ENCODE data around the gene CAMTA1.

CAMTA1 gene

GRCh38 chr1:7771823-7772299, 986.6 kb downstream of the CAMTA1 start:
- peak overlapping the region; percentile 87 for H3K4me3 ChIP-seq (ENCODE audit: control insufficient read depth, low read depth, low read length)
- DNase-seq (ENCODE audit: low read depth): peak; percentile 10
- TF ChIP-seq CTCF (conservative IDR thresholded peaks at IDR 0.05; ENCODE audit: control insufficient read depth, insufficient read depth, low read depth, low read length): no peak

- H3K4me3 ChIP-seq (ENCODE audit: control insufficient read depth, low read depth, low read length): no peak overlapping the region
- DNase-seq (ENCODE audit: low read depth): no peak
- no peak for TF ChIP-seq CTCF (conservative IDR thresholded peaks at IDR 0.05; ENCODE audit: control insufficient read depth, insufficient read depth, low read depth, low read length)
Observed at GRCh38 chr1:7777591-7777990, 992.3 kb downstream of the CAMTA1 start.

DNA sequence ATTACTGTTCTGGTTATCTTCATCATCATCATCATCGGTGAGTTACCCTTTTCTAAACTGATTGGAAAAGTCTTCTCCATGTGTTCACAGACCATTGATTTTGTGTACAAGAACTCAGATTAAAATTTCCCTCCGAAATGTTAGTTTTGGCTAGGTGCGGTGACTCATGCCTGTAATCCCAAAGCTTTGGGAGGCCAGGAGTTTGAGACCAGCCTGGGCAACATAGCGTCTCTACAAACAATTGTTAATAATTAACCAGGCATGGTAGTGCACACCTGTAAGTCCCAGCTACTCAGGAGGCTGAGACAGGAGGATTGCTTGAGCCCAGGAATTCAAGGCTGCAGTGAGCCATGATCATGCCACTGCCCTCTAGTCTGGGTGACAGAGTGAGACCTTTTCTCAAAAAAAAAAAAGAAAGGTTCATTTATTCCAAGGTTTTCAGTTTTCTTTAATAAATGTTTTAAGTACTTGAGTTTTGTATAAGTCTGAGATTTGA, 992.9 kb downstream of the CAMTA1 start:
- H3K4me3 ChIP-seq (ENCODE audit: control insufficient read depth, low read depth, low read length): no peak overlapping the region
- no peak for TF ChIP-seq CTCF (conservative IDR thresholded peaks at IDR 0.05; ENCODE audit: control insufficient read depth, insufficient read depth, low read depth, low read length)
- no peak for DNase-seq (ENCODE audit: low read depth)

DNA sequence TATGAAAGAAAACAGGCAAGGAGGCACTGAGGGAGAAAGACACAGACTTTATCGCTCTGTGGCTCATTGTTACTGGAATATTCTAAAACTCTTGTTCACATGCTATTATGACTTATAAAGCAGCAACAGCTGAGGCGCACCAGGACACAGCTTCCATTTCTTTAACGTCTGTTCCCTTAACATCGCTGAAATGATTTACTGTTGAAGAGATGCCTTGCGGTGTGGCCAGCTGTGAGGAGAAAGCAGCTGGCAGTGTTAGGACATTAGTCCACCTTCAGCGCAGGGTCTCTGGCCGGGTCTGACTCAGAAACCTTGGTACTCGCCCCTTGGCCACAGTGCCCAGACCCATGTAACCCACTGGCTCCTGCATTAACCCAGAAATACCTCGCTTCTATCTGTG, 995.7 kb downstream of the CAMTA1 start:
- TF ChIP-seq CTCF (conservative IDR thresholded peaks at IDR 0.05; ENCODE audit: control insufficient read depth, insufficient read depth, low read depth, low read length): no peak
- DNase-seq (ENCODE audit: low read depth): no peak
- H3K4me3 ChIP-seq (ENCODE audit: control insufficient read depth, low read depth, low read length): no peak overlapping the region

GRCh38 chr1:7781501-7781900, 996.2 kb downstream of the CAMTA1 start:
- no peak overlapping the region for H3K4me3 ChIP-seq (ENCODE audit: control insufficient read depth, low read depth, low read length)
- no peak for DNase-seq (ENCODE audit: low read depth)
- TF ChIP-seq CTCF (conservative IDR thresholded peaks at IDR 0.05; ENCODE audit: control insufficient read depth, insufficient read depth, low read depth, low read length): no peak

GRCh38 chr1:7781923-7782495, 996.8 kb downstream of the CAMTA1 start:
- no peak for DNase-seq (ENCODE audit: low read depth)

More at GRCh38 chr1:7781923-7782495, 996.8 kb downstream of the CAMTA1 start:
- no peak overlapping the region for H3K4me3 ChIP-seq (ENCODE audit: control insufficient read depth, low read depth, low read length)
- TF ChIP-seq CTCF (conservative IDR thresholded peaks at IDR 0.05; ENCODE audit: control insufficient read depth, insufficient read depth, low read depth, low read length): no peak

All from fibroblast of mammary gland (primary cell).